ENCODE data around the gene CTSF.

DNA sequence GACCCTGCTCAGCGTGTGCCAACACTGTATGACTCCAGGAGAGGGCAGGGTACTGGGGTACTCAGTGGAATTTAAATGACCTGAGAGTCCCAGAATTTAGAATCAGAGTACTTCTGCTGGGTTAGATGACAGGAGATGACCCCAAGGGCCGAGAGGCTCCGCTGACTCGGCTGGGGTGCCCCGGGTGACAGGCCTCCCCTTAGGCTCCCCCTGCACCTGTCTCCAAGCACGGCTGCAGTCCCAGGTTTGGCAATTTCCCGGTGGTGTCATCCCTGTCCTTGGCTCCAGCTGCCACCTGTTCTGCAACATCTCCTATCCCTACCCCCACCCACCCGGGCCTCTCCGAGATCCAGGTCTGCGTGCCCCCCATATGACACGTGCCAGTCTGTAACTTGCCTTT, 20.4 kb downstream of the CTSF start:
- TF ChIP-seq CTCF (IDR thresholded peaks at IDR 0.05; ENCODE audit: low read depth, low read length) (no peak), EZH2phosphoT487 (IDR thresholded peaks at IDR 0.05; ENCODE audit: low read depth) (no peak)

Data from OCI-LY3 (cell line).